ENCODE data around the gene ABCC4.
A peak's percentile ranks its signal among the peaks of the same experiment; 100 is the strongest.

The ABCC4 gene

DNA sequence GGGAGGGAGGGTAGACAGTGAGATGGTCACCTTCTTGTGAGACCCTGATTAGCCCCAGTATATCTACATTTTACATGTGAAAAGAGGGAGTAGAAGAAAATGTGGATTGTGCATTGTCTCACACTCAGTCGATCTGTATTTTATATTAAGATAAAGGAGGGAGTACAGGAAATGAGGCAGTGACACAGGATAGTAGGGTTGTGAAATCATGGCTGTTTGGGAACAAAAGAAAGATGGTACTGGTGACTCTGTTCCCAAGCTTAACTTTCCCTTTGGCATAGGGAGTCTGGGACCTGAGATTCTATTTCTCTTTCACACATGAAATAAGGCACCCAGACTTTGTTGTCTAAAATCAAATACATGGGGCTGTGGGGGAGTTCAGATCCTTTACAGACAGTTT lies 194.7 kb downstream of the ABCC4 start:
- no peak for DNase-seq

DNA sequence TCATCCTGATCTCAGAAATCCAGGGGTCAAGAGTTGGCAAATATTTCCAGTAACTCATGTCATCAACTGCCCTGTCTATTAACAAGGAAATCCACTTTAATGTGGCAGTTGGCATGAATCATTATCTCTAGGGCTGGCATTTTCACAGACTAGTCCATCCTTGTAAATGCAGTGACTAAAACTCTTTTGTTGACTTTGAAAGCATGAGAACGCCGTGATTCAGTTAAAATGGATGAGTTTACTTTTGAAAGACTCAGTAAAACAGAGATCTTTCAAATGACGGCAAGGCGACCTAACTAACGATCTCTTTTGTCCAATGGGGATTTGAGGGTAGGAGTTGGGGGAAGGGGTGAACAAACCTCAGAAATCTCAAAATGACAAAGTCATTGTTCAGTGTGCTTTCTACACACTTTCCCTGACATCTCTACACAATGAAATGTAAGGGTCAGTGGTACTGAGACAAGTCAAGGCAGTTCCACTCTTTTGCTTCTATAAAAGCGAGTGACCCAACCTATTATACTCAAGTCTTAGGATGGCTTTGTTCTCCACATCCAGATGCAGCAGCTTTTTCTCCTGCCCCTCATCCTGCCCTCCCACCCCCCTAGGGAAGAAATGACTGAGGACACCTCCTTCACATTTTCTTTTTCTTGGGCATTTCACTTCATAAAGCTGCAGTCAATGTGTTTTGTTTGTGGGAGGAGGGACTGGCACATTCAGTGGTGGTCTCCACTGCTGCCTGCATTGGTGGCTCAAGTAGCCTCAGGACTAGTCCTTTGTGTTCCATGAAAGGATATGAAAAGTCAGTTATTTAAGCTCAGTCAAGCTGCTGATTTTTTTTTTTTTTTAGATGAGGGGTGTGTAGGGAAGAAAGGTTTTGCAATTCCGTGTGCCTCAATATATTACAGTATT lies 200.5 kb downstream of the ABCC4 start:
- peak; percentile 57 to 81 for DNase-seq

DNA sequence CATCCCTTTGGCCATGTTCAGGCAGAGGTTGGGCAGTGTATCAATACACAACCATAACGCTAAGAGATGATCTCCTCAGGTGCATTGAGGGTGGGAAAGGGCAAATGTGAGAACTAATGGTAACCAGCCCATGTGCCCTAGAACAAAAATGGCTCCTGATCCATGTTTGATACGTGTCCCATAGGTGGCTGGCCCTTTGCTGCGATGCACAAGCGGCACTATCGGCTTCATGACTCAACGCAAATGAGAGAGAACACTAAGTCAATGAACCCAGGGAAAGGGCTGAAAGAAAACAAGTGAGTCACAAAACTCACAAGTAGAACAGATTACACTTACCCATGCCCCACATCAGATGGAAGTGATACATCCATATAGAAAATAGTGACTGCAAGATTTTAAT lies 201.7 kb downstream of the ABCC4 start:
- no peak for DNase-seq

DNA sequence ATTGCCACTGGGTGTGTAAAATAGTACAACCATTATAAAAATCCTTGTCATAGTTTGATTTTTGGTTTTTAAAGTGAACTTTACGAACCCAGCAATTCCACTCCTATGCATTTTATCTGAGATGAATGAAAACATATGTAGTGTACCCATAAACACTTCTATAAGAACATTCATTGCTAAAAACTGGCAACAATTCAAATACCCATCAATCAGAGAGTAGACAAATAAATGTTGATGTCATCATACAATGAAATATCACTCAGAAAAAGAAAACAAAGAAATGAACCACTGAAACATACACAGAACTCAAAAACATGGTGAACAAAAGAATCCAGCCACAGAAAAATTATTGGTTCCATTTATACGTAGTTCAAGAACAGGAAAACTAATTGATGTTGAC lies 202.3 kb downstream of the ABCC4 start:
- DNase-seq, result peak in 1 of 2 experiments; percentile 9

DNA sequence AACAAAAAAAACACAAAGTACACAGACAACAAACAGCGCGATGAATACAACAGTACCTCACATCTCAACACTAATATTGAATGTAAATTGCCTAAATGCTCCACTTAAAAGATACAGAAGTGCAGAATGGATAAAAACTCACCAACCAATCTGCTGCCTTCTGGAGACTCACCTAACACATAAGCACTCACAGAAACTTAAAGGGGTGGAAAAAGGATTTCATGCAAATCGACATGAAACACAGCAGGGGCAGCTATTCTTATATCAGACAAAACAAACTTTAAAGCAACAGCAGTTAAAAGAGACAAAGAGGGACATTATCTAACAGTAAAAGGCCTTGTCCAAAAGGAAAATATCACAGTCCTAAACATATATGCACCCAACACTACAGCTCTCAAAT lies 209.5 kb downstream of the ABCC4 start:
- no peak for DNase-seq

DNA sequence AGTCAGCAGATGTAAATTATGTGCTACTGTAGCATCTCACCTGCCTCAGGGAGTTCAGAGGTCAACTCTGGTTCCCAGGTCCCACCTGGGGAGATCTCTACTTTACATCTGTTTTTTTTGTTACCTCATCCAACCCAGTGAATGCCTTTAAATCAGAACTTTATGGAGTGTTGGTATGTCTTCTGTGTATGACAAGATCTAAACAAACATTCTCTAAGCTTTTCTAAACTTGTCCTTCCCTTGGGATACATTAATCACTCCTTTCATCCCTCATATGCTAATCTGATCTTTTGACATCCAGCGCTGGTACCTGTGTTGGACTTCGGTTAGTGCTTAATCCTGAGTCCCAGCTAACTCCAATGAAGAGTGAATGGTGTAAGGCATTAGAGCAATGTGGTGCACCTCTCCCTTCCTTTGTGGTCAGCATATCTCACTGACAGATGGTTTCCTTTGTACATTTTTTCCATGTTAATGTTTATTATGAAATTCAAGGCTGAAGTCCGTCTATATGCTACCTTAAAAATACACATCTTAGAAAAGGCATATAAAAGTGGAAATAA lies 213.4 kb downstream of the ABCC4 start:
- no peak for DNase-seq

DNA sequence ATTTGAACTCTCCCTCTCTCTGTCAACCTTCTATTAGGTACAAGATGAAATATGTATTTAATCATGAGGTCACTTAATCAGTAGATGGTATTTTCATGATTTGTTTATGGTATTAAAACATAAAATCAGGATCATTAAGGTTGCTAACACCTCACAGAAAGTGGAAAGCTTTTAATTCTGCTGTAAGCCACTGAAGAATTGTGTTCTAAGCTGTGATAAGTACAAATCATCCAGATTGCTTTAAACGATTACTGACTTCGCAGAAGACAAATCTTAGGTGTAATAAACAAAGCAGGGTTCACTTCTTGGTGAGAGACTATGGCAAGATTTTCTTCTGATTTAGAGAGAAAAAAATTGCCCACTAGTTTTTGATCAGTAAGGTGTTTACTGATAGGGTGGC lies 214.5 kb downstream of the ABCC4 start:
- no peak for DNase-seq

DNA sequence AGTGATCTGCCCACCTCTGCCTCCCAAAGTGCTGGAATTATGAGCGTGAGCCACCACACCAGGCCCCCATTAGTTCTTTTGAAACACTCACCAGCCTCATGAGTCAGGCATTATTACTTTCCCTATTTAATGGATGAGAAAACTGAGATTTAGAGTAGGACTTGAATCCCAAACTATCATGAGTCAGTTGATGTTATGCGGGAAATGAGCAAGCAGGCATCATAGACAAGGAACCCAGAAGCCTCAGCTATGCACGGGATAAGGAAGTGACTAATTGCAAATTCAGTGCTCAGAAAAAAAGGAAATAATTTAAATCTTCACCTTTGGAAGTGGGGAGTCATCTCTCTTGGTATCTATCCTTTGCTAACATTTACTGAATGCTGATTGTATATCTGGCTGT lies 217.5 kb downstream of the ABCC4 start:
- DNase-seq, result no peak

DNA sequence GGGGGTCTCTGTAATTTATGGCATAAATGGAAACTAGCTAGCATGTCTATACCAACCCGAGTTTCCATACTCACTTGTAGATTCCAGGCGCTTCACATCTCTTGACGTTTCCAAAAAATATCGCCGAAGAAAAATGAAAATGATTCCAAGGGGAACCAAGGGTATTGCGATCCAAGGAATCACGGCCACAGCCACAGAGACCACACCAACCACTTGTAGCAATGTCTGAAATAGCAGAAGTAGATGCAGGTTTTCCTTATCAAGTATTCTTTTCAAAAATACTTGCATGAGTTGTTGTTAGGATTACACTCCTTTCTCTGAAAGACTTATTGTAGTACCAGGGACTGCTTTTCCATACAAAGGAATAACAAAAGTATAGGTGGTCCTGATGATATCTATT lies 218.2 kb downstream of the ABCC4 start:
- DNase-seq, result no peak

DNA sequence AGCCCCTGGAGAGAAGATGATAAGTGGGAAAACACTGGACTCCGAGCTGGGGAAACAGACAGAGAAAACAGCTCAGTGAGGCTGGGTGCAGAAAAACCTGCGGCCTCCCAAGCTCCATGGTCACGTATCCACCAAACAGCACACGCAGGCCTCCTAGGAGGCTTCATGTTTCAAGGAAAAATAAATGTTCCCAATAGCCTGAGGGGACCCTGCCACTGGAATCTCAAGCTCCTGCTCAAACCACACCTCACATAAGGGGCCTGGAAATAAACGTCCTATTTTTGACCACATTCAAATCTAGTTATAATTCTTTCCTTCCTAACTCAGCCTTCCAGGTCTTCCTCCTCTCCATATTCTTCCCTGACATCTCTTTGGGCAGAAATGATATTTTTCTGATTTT lies 225.7 kb downstream of the ABCC4 start:
- DNase-seq, result no peak

DNA sequence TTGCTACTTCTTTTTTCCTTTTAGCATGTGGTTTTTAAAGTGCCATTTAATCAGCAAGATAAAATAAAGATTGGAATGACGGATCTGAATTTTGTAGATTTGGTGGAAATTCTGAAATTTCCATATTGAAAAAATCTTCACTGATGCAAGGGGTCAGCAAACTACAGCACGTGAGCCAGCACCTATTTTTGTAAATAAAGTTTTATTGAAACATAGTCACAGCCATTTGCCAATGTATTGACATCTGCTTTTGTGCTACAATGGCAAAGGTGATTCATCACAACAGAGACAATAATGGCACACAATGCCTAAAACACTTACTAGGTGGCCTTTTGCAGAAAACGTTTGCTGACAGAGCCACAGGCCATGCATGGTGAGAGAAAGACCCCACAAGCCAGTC lies 226.4 kb downstream of the ABCC4 start:
- DNase-seq, result no peak

DNA sequence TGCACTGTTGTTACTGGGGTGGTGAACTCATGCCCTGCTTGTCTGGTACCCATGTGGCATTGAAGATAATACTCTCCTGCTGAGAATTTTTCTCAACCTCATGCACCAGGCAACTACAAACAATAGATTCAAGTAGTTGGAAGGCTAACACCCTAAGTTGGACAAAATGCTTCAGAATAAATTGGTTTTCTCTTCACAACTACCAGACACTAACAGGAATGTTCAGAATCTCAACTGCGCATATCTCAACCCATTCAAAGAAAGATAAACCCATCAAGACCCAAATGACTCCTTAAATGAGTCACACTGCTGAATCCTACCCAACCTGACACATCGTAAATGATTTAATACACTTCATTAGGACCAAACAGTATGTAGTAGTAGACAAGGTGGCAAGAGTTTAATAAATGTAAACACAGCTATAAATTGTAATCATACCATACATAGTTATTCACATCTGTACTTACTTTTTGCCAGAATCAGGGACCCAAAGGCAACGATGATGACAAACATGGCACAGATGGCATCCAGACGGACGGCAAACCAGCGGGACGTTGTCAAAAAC lies 227.4 kb downstream of the ABCC4 start:
- no peak for DNase-seq

DNA sequence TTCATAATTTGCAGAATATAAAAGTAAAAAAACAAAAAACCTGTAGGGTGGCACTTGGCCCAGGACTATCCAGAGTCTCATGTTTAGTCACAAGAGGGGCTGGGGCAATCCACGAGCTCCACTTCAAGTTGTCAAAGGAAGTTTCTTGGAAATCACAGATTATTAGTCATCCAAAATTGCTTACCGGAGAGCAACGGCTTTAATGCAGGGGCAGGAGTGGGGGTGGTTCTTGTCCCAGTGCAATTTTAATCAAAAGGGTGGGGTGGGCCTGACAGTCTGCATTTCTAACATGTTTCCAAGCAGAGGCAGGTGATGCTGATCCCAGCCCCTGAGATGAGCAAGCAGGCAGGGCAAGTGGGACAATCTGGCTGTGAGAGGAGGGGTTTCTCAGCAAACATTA lies 233.9 kb downstream of the ABCC4 start:
- DNase-seq, result no peak

DNA sequence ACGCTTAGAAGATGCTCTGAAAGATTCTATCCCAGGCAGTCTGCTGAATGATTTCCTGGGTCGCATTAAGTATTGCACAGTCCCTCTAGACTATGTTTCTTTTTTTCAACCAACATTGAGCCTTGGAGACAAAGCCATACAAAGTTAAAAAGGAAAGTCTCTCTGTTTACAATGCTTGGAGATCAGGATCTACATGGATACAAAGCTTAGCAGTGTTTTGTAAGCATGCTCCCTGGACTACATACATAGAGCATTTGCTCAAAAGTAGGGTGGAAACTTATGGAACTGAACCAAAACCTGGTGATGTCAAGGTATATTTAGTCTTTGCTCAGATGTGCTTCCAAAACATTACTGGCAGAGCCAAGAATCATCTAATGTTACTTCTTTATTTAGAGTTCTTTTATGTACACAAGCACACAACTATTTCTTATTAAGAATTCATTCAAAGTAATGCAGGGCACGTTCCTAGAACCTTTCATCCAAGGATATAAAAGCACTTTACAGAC lies 241.2 kb downstream of the ABCC4 start:
- DNase-seq, result no peak

DNA sequence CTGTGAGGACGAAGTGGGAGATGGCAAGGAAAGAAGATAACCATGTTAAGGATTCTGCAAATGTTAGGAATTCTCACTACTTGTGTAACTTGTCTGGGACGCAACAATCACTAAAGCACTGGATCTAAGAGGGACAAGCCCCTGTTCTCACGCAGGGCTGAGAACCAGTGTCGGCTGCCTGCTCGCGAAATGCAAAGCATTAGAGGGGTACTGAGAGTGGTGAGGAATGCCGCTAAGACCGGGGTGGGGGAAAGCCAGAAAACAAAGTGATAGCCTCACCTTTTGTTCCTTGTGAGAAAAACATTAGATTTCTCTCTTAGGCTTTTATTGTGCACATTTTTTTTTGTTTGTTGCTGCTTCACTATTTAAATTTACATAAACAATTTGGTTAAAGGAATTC lies 241.9 kb downstream of the ABCC4 start:
- no peak for DNase-seq

DNA sequence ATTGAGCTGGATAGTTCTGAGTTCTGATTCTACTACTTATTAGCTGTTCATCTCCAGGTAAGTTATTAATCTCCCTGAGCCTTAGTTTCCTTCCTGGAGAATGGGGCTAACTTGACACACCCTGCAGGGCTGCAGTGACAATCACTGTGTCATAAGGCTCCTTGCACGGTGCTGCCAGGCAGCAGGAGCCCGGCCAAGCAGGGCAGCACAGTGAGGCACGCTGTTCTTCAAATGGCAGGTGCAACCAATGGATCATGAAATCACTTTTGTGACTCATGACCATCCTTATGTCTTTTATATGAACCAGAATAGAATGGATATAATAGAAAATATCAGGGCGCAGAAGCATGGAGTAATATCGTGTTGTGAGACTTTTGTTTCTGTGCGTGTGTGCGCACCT lies 242.6 kb downstream of the ABCC4 start:
- DNase-seq, result no peak

DNA sequence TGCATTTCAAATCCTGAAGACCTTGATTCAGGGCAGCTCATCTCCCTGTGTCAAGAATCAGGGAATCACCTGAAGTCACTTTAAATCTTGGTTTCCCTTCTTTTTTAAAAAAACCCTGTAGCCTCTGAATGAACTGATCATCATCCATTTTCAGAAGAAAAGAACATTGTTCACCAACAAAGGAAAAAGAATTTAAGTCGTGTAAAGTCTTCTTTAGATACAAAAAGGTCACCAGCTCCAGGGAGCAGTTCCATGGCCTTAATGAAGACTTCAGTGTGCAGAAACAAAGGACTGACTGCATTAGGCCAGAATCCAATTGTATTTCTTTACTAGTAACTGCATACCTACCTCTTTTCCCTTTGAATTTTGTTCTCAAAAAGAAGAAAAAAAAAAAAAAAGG lies 245.0 kb downstream of the ABCC4 start:
- no peak for DNase-seq

DNA sequence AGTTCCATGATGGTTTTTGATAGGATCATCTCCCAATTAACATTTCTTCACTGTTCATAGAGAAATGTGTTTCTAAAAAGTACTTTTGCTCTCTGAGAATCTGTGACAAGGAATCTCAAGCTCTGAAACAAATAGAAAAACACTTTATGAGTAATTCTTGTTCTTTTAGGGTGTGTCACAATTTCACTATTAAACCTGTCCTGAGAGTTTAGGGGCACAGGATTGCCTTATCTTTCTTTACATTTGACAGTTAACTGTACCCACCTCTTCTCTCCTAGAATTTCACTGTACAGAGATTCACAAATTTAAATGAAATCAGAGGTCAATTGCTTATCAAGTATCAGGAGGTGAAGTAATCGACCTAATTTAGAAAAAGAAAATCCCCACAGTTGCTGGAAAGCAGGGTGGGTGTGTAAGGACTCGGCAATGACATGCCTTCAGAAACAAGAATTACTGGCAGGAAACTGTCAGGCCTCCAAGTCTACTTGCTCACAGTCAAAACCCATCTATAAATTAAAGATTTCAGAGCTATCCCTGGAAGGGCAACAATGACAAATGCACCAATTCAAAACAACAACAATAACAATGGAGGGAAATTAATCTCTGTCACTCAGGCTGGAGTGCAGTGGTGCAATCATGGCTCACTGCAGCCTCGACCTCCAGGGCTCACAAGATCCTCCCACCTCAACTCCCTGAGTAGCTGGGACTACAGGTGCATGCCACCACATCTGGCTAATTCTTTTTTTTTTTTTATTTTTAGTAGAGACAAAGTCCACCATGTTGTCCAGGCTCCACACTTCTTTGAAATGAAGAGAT lies 250.2 kb downstream of the ABCC4 start:
- DNase-seq, result no peak

DNA sequence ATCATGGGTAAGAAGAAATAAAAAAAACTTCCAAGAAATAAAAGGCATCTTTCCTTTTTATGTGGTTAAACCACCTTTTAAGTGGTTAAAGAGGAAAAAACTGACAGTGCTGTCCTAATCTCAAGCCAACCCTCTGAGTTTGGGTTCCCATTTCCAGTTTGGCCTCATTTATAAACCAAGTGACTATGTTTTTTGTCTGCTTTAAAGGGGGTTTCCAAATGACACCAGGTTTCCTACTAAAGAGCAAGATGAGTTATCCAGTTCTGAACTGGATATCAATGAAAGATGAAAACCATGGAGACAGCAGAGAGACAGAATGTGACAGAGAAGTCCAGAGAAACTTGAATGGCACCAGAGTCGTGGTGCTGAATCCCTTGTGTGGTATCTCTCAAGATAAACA lies 251.5 kb downstream of the ABCC4 start:
- DNase-seq, result no peak

DNA sequence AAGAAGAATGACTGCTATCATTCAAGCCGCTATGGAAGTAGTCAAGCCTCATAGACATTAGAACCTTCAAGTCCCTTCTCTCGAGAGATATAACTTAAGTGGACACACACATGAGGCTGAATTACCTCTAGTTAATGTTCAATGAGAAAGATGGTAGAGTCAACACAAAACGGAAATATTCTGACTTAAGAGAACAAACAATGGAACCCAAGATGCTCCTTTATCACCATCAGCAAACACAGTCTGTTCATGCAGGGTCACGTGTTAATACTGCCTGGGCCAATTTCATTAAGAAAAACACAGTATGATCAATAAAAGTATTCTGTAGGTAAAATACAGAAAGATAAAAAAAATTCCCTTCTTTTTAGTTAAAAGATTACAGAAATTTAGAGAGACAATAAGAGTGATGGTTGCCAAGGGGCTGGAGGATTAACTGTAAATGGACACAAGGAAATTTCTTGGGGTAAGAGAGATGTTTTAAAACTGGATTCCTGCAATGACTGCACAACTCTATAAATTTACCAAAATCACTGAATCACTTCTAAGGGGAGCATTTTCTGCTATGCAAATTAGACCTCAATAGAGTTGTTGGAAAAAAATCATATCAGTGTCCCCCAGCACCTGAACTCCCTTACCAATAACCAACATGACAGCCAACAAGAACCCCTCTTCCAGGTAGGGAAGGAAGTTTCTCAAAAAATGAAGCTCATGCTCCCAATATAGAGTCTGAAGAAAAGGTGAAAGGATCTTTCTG lies 256.6 kb downstream of the ABCC4 start:
- no peak for DNase-seq

DNA sequence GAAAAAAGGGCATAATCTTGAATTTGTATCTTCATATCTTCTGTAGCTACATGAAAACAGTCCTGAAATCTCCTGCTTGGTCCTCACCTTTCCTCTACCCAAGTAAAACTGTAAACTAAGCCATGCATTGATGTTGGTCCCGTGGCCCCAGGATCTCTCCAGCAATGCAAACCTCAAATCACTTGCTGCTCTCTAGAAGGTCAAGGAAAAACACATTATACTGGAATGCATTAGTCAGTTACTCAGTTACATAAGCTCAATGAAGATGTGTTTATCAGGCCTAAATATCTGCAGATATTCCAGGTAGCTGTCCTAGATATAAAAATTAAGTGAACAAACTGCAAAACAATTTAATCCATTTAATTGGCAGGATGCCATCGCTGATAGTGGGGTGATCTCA lies 261.8 kb downstream of the ABCC4 start:
- no peak for DNase-seq

DNA sequence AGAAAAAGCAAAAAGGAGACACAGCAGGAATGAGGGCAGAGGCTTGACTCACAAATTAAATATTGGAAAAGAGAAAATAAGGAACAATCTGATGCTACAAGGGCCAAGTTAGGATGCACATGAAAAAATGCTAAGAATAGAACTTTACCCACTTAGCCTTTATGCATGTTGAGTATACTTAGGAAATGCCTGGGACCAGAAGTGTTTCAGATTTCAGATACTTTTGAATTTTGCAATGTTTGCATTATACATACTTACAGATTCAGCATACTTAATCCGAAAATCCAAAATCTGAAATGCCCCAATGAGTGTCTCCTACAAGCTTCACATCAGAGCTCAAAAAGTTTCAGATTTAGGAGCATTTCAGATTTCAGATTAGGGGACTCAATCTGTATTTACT lies 262.3 kb downstream of the ABCC4 start:
- DNase-seq, result no peak

Data from SHP77 (cell line).